SK-N-SH treated with all-trans-retinoic acid at 6 μM for 48 hours (cell line): Measurements from ENCODE around the gene PLB1.

ENCODE experiments used
- ARNTL ChIP-seq: fragments of 450-650 bp; formaldehyde crosslinking; IDR thresholded peaks from 2 replicates; pipeline ENCODE4 v1.5.0; 2020; ENCODE audit warnings: low read depth, mild to moderate bottlenecking, moderate library complexity, borderline replicate concordance
- CREB5 ChIP-seq: fragments of 250-450 bp; sonication (Bioruptor Pico); IDR thresholded peaks from 2 replicates; pipeline ENCODE4 v1.5.1; 2020; ENCODE audit warnings: low read depth, mild to moderate bottlenecking, moderate library complexity
- CSRNP3 ChIP-seq: fragments of 250-450 bp; sonication (Bioruptor Pico); IDR thresholded peaks from 2 replicates; pipeline ENCODE4 v1.5.1; 2021; ENCODE audit warnings: mild to moderate bottlenecking, moderate library complexity
- PATZ1 ChIP-seq: fragments of 250-450 bp; sonication (Bioruptor Pico); IDR thresholded peaks from 2 replicates; pipeline ENCODE4 v1.8.0; 2020; ENCODE audit warnings: mild to moderate bottlenecking, moderate library complexity, borderline replicate concordance
- POU6F1 ChIP-seq: fragments of 250-450 bp; sonication (Bioruptor Pico); IDR thresholded peaks from 2 replicates; pipeline ENCODE4 v1.8.0; 2021; ENCODE audit warnings: low read depth, mild to moderate bottlenecking, moderate library complexity, borderline replicate concordance
- PPARA ChIP-seq: fragments of 250-450 bp; sonication (Bioruptor Pico); IDR thresholded peaks from 2 replicates; pipeline ENCODE4 v1.5.0; 2020; ENCODE audit warnings: mild to moderate bottlenecking, borderline replicate concordance
- RARB ChIP-seq: fragments of 250-450 bp; sonication (Bioruptor Pico); IDR thresholded peaks from 2 replicates; pipeline ENCODE4 v1.8.0; 2021; ENCODE audit warnings: mild to moderate bottlenecking, moderate library complexity
- SNAI2 ChIP-seq: fragments of 250-450 bp; sonication (Bioruptor Pico); IDR thresholded peaks from 2 replicates; pipeline ENCODE4 v1.5.0; 2020; ENCODE audit warnings: mild to moderate bottlenecking, moderate library complexity
- TOX ChIP-seq: fragments of 250-450 bp; sonication (Bioruptor Pico); IDR thresholded peaks from 2 replicates; pipeline ENCODE4 v1.8.0; 2021; ENCODE audit warnings: mild to moderate bottlenecking, moderate library complexity, borderline replicate concordance
- TSHZ2 ChIP-seq: fragments of 250-450 bp; sonication (Bioruptor Pico); IDR thresholded peaks from 2 replicates; pipeline ENCODE4 v1.5.0; 2020; ENCODE audit warnings: mild to moderate bottlenecking, moderate library complexity
- ZC3H10 ChIP-seq: fragments of 250-450 bp; sonication (Bioruptor Pico); IDR thresholded peaks from 2 replicates; pipeline ENCODE4 v1.5.1; 2021; ENCODE audit warnings: mild to moderate bottlenecking, moderate library complexity
- ZFP3 ChIP-seq: fragments of 250-450 bp; sonication (Bioruptor Pico); IDR thresholded peaks from 2 replicates; pipeline ENCODE4 v1.5.0; 2020; ENCODE audit warnings: mild to moderate bottlenecking, moderate library complexity
- ZFP30 ChIP-seq: fragments of 450-650 bp; formaldehyde crosslinking; IDR thresholded peaks from 2 replicates; pipeline ENCODE4 v1.5.0; 2022; ENCODE audit warnings: mild to moderate bottlenecking, moderate library complexity
- ZNF565 ChIP-seq: fragments of 450-650 bp; formaldehyde crosslinking; conservative IDR thresholded peaks from 2 replicates; pipeline ENCODE4 v1.5.0; 2020; ENCODE audit warnings: low read depth, mild to moderate bottlenecking, moderate library complexity

- TF ChIP-seq ZFP3 (CRISPR knock-in tag) (no peak), PATZ1 (CRISPR knock-in tag) (no peak), ZFP30 (CRISPR knock-in tag) (no peak), CSRNP3 (CRISPR knock-in tag) (no peak), TSHZ2 (CRISPR knock-in tag) (no peak), ARNTL (no peak), CREB5 (CRISPR knock-in tag) (no peak), RARB (no peak), PPARA (CRISPR knock-in tag) (no peak), ZNF565 (CRISPR knock-in tag) (no peak), ZC3H10 (CRISPR knock-in tag) (no peak), SNAI2 (no peak), TOX (CRISPR knock-in tag) (no peak), POU6F1 (CRISPR knock-in tag) (no peak)
Measured at GRCh38 chr2:28607730-28608499, 112.1 kb downstream of the PLB1 start.
